Fibroblast of upper back skin (primary cell): Measurements from ENCODE around the gene NAPSA.

Experiments used
- DNase-seq: peaks from one replicate; pipeline ENCODE4 v3.0.0-alpha.2; 2013

The NAPSA gene

DNA sequence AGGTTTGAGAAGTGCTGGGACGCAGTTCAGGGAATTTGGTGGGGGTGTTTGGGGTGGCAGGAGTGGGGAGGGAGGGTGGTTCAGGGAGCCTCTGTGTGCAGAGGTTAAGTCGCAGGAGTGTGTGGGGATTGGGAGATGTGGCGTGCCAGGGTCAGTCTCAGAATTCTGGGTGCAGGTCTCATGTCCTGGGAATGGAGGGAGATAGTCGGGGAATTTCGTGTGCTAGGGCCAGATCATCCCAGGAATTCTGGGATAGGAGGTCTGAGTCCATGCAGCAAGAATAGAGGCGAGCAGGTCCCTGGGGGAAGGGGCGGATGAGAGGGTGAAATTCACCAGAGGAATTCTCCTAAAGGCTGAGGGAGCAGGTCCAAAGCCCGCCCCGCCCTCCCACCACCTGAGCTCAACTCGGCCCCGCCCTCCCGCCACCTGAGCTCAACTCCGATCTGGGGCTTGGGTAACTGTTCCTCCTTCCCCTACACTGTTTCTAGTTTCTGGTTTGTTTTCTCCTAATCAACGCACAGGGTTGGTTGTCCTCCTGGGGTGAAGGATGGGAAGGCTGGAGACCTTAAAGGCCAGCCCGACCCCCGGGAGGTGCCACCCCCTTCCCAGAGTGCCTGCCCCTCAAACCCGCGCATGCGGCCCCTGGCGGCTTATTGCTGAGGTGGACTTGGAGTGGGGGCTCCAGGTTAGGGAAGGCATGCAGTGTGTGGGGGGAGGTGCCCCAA lies 51.5 kb downstream of the NAPSA start:
- no peak for DNase-seq

DNA sequence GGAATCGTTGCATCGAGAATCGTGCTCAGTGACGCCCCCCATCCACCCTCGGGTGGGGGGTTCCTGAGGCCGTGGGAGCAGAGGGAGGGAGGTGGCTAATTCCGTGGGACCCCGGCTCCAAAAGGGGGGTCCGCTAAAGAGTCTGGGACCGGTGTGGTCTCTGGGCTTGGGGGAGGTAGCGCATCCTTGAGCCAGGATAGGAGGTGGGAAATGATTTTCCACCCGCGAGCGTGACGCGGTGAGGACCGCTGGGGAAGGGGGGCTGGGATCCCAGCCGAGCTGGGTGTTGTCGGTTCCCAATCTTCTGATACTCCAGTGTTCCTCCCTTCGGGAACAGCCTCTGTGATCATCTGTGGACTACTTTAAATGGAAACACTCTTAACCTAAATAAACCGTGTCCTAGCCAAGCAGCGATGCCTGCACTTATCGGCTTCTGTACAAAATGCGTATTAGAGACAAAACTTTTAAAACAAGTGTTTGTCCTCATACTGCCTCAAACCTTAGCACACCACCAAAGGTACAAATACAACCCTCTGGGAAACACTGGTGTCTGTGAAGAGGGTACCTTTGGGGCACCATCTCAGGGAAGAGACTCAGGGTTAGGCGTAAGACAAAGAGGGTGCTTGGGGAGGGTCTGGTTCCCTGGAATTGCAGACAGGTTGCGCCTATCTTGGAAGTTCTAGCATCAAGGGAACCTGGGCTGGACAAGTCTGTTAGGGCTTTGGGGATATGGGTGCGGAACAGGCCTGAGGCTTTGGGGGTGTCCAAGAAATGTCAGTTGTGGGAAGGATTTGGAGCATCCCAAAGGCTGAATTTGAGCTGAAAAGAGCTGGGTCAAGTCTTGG lies 52.2 kb downstream of the NAPSA start:
- DNase-seq, result no peak

DNA sequence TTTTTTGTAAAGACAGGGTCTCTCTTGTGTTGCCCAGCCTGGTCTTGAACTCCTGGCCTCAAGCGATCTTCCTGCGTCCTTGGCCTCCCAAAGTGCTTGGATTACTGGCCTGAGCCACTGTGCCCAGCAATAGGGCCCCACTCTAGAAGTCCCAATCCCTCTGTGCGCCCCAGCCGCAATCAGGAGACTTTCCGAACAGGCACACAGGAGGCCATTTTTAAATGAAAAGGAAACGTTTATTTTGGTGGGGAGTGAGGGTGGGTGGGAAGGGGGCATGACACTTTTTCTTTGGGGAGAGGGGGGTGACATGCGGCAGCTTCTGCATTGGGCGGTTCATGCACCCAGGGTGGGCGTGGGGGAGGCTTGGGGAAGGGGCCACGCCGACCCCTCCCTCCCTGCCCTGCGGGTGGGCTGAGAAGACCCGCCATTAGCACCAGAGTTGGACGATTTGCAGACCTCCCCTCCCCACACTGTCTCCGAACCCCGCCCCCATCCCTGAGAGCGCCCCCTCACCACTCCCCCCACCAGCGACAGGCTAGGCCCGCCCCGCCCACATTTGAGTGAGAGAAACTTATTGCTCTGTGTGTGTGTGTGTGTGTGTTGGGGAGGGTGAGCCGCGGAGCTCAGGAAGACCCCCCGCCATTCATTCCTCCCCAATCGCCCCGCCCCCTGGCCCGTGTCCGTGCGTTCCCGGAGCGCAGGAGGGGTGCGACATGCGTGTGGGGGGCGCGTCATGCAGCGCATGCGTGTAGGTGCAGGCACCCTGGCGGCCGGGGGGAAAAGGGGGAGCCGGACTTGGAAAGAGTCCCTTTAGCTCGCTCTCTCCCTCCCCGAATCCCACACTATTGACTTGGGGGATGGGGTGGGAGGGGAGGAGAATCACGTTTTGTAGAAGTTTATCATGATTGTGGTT lies 53.5 kb downstream of the NAPSA start:
- no peak for DNase-seq

DNA sequence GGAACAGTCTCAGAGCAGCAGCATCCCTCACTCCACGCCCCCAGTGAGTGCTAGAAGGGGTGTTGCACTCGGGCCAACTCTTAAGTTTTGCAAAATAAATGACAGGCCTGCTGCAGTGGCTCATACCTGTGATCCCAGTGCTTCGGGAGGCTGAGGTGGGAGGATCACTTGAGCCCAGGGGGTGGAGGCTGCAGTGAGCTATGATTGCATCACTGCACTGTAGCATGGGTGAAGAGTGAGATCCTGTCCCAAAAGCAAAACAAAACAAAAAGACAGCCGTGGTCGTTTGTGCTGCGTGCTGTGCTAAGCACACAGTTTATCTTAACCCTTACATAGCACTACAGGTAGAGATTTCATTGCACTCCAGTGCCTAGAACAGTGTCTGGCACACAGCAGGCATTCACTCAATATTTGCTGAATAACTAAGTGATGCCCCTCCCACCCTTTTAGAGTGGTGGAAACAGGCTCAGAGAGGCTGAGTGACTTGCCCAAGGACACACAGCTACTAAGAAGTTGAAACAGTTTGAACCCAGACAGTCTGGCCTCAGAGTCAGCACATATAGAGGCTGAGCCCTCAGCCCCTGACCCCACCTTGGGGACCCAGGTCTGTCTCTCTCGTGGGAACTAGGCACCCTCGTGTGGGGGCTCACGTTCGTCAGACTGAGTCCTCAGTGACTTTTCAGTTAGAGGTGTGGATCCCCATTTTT lies 54.5 kb downstream of the NAPSA start:
- no peak for DNase-seq

DNA sequence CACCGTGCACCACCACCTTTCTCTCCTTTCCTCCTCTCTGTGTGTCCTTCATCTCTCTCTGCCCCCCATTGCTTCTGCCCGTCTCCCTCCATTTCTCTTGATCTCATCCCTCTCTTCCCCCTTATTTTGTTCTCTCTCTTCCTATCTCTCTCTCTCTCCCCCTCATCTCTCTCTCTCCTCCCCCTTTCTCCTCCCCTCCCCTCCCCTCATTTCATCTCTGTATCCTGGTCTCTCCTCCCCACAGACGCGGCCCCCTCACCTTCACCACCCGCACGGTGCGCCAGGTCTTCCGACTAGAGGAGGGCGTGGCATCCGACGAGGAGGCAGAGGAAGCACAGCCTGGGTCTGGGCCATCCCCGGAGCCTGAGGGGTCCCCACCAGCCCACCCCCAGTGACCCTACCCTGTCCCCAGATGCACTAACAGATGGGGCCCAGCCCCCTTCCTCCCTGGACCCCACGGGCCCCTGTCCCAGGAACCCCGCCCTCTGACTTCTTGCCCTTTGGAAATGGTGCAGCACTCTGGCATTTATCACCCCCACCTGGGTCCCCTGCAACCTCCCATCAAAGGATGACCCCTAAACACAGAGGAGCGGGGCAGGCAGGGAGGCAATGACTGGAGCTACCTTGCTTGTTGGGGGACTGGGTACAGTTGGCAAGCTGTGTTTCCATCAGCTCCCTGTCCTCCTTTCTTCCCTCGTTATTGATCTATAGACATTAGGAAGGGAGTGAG lies 55.9 kb downstream of the NAPSA start:
- no peak for DNase-seq

DNA sequence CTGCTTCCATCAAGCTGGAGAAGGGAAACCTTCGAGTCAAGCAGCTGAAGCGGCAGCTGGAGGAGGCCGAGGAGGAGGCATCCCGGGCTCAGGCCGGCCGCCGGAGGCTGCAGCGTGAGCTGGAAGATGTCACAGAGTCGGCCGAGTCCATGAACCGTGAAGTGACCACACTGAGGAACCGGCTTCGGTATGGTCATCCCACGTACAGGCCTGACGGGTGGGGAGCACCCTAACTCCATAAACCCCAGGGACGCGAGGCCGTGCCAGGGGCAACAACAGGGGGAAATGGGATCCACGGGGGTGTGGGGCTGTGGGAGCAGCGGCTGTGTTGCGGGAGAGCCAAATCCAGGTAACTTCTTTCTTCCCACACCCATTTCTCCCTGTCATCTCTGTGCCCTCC lies 56.4 kb downstream of the NAPSA start:
- no peak for DNase-seq
